ENCODE results near the gene ICA1. TPM values are rescaled to one million over a fixed set of nuclear protein-coding genes. Genes with fewer than 3 reads are reported as not detected.

The ICA1 gene
- polyA plus RNA-seq, 2 of the 4 experiments (the other 2 are of a cell fraction), result 0.66 to 2.0 TPM

- CTCF ChIA-PET, result interaction anchor here (1.0 kb wide), 1 partner anchor 316 kb away, joined by 3 read pairs; no protein-coding TSS in a partner anchor
- no peaks in the 10 kb centered on the region for H3K4me1 ChIP-seq
- H3K4me2 ChIP-seq, result no peak overlapping the region
- FAIRE-seq, result no peak
- no peak overlapping the region for H3K4me3 ChIP-seq
- ATAC-seq, result no peak
- WGBS (ENCODE audit: missing lambda C conversion rate), result 45% methylated on average over 10 of the region's 10 CpGs
- H3K27ac ChIP-seq, result no peak overlapping the region
- TF ChIP-seq BHLHE40 (IDR thresholded peaks at IDR 0.05; ENCODE audit: low read depth, low read length) (no peak), MAFK (IDR thresholded peaks at IDR 0.05; ENCODE audit: partially characterized antibody) (peak; percentile 29)
- POLR2A ChIA-PET, result no interaction called here
- DNase-seq (ENCODE audit: low read depth in 1 of 2, low spot score in 1 of 2), result no peak
- no peaks in the 10 kb centered on the region for H3K9me3 ChIP-seq
Measured at GRCh38 chr7:8134089-8134733, 127.8 kb downstream of the ICA1 start.

- WGBS (ENCODE audit: missing lambda C conversion rate), result 32% methylated on average over 2 of the region's 2 CpGs
- DNase-seq (ENCODE audit: low read depth in 1 of 2, low spot score in 1 of 2) (no peak), ATAC-seq (no peak), FAIRE-seq (no peak)
- CTCF ChIA-PET, result interaction anchor here (0.7 kb wide), 1 partner anchor 337 kb away, joined by 3 read pairs; no protein-coding TSS in a partner anchor
- no peak for TF ChIP-seq E2F6 (IDR thresholded peaks at IDR 0.05; ENCODE audit: borderline replicate concordance, low read depth)
- no peak for TF ChIP-seq MAX (IDR thresholded peaks at IDR 0.05)
- no peak for TF ChIP-seq EHF (CRISPR knock-in tag; IDR thresholded peaks at IDR 0.05)
- TF ChIP-seq RCOR1 (IDR thresholded peaks at IDR 0.05; ENCODE audit: low read depth, low read length), result no peak
- no peak for TF ChIP-seq TP53 (CRISPR knock-in tag; IDR thresholded peaks at IDR 0.05)
- TF ChIP-seq RFX5 (IDR thresholded peaks at IDR 0.05), result no peak
- no peak for TF ChIP-seq ELK1 (IDR thresholded peaks at IDR 0.05; ENCODE audit: low read depth, low read length)
- TF ChIP-seq SREBF2 (IDR thresholded peaks at IDR 0.05), result no peak
- TF ChIP-seq POLR2AphosphoS2 (conservative IDR thresholded peaks at IDR 0.05; ENCODE audit: low read length), result no peak
- no peak for TF ChIP-seq MAZ (IDR thresholded peaks at IDR 0.05; ENCODE audit: borderline replicate concordance, low read depth, low read length)
- Histone ChIP-seq H3K4me3 (no peak overlapping the region), H3K9me3 (no peaks in the 10 kb centered on the region), H3K27ac (no peak overlapping the region), H3K4me1 (no peaks in the 10 kb centered on the region), H3K4me2 (no peak overlapping the region)
- POLR2A ChIA-PET, result no interaction called here
Measured at GRCh38 chr7:8133188-8133848, 128.6 kb downstream of the ICA1 start.

GRCh38 chr7:8131694-8132605 lies 130.0 kb downstream of the ICA1 start:
- H3K4me1 ChIP-seq, result no peaks in the 10 kb centered on the region
- H3K4me3 ChIP-seq, result no peak overlapping the region
- ATAC-seq (no peak), FAIRE-seq (no peak), DNase-seq (ENCODE audit: low read depth in 1 of 2, low spot score in 1 of 2) (no peak)
- CTCF ChIA-PET, result interaction anchor here (0.6 kb wide), 1 partner anchor 565 kb away, joined by 4 read pairs; the partner anchor contains the start of gene MIOS
- TF ChIP-seq HOXB5 (CRISPR knock-in tag; IDR thresholded peaks at IDR 0.05), result no peak
- no peak for TF ChIP-seq RFX5 (IDR thresholded peaks at IDR 0.05)
- TF ChIP-seq MAFK (IDR thresholded peaks at IDR 0.05; ENCODE audit: partially characterized antibody), result no peak
- no peak for TF ChIP-seq ELK1 (IDR thresholded peaks at IDR 0.05; ENCODE audit: low read depth, low read length)
- no peak for TF ChIP-seq USF2 (IDR thresholded peaks at IDR 0.05)
- H3K4me2 ChIP-seq, result no peak overlapping the region
- H3K9me3 ChIP-seq, result no peaks in the 10 kb centered on the region
- H3K27ac ChIP-seq, result no peak overlapping the region
- WGBS (ENCODE audit: missing lambda C conversion rate), result 17% methylated on average over 5 of the region's 5 CpGs
- POLR2A ChIA-PET, result no interaction called here
